Large intestine (tissue), 3 donors: ENCODE results near the gene NFXL1. TPM values are rescaled to one million over a fixed set of nuclear protein-coding genes. Genes with fewer than 3 reads are reported as not detected.

Experiments
- DNase-seq, 2 donors: peaks; one replicate each; pipeline versions ENCODE4 v3.0.0 to v3.0.0-alpha.2; 2013
- H3K27ac ChIP-seq: one replicate; pipeline ENCODE4 v1.5.1; 2013; ENCODE audit warnings: low read length
- H3K27me3 ChIP-seq: 2 replicates; pipeline ENCODE4 v1.6.1; 2013; ENCODE audit warnings: low read length; ENCODE audit not compliant: control insufficient read depth, insufficient read depth
- H3K36me3 ChIP-seq: 2 replicates; pipeline ENCODE4 v1.6.1; 2013; ENCODE audit warnings: low read length; ENCODE audit not compliant: control insufficient read depth, insufficient read depth
- H3K4me1 ChIP-seq: one replicate; pipeline ENCODE4 v1.6.1; 2013; ENCODE audit warnings: low read length; ENCODE audit not compliant: control insufficient read depth, insufficient read depth
- H3K4me3 ChIP-seq: one replicate; pipeline ENCODE4 v1.5.1; 2013; ENCODE audit warnings: low read length
- H3K9me3 ChIP-seq: one replicate; pipeline ENCODE4 v1.6.1; 2013; ENCODE audit warnings: mild to moderate bottlenecking, low read depth, low read length, moderate library complexity; ENCODE audit not compliant: control insufficient read depth
- WGBS: methylation state at CpG from one replicate; pipeline ENCODE4 v1.1.5; 2013; ENCODE audit warnings: low lambda C conversion rate; ENCODE audit not compliant: insufficient coverage; 5-methylcytosine and 5-hydroxymethylcytosine counted together
- polyA plus RNA-seq: library from polyadenylated mRNA; unstranded; fragments of 120-200 nt; gene quantifications from one replicate; pipeline ENCODE4 v1.2.1, GENCODE V29; 2013

Gene NFXL1
- polyA plus RNA-seq, 1 donor, result 15.0 TPM

DNA sequence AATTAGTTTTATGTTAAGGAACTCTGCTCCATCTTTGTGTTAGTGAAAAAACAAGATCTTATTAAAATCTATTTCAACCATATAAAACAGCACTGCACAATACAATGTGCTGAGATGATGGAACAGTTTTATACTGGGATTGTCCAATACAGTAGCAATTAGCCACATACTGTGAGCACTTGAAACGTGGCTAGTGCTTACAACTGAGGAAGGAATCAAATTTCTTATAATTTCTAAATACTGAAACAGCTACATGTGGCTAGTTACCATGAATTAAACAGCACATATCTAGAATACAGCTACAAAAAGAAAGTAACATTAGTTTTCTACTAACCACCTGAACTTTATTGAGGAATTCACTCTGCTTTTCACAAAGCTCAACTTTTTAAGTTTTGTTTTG, 14.7 kb downstream of the NFXL1 start:
- H3K4me1 ChIP-seq, result no peaks in the 10 kb centered on the region
- no peak overlapping the region for H3K4me3 ChIP-seq
- DNase-seq, result no peak
- no peaks in the 10 kb centered on the region for H3K27me3 ChIP-seq
- H3K27ac ChIP-seq, result no peak overlapping the region
- peaks cover 54% of the 10 kb centered on the region for H3K36me3 ChIP-seq
- no peaks in the 10 kb centered on the region for H3K9me3 ChIP-seq
- WGBS, result no CpG with 5 or more reads among the region's 1 CpG

DNA sequence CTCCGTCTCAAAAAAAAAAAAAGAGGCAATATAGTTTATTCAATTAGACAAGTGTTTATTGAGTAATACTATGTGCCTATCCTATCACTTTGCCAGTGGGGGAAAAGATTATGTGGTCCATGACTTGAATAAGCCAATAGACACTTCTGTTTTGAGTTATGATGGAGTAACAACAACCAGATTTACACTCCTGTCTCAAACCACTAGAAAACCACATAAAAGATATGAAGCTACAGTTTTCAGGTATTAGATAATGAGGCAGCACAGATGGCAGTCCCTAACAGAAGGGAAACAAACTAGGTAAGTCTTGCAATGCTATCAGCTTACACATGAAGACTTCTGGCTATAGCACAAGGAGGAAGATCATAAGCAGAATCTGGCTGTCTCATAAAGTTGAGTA, 22.5 kb downstream of the NFXL1 start:
- H3K4me3 ChIP-seq, result no peak overlapping the region
- no peaks in the 10 kb centered on the region for H3K9me3 ChIP-seq
- no peak overlapping the region for H3K27ac ChIP-seq
- H3K36me3 ChIP-seq, result peaks cover 52% of the 10 kb centered on the region
- no peaks in the 10 kb centered on the region for H3K27me3 ChIP-seq
- DNase-seq, result no peak
- WGBS, result no CpG with 5 or more reads among the region's 1 CpG
- H3K4me1 ChIP-seq, result no peaks in the 10 kb centered on the region

DNA sequence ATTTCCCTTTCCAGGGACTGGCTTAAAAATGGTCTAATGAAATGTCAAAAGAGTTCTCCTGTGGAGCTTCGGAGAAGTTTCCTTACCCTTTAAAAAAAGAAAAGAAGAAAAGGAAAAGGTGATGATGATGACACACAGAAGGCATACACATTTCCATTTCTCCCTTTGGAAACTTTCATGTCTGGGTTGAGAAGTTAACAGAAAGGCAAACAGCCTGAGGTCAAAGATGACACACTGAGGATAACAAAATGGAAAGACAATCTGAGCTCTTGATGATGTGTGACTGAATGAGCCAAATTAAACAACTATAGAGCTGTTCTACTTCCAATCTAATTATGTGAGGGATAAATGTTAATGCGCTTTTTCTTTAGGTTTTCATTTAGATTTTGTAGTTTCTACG, 32.2 kb downstream of the NFXL1 start:
- Histone ChIP-seq H3K4me3 (no peak overlapping the region), H3K9me3 (no peaks in the 10 kb centered on the region), H3K27me3 (no peaks in the 10 kb centered on the region), H3K36me3 (peaks cover 29% of the 10 kb centered on the region), H3K4me1 (no peaks in the 10 kb centered on the region), H3K27ac (no peak overlapping the region)
- WGBS, result 100% methylated on average over 1 of the region's 3 CpGs
- no peak for DNase-seq

DNA sequence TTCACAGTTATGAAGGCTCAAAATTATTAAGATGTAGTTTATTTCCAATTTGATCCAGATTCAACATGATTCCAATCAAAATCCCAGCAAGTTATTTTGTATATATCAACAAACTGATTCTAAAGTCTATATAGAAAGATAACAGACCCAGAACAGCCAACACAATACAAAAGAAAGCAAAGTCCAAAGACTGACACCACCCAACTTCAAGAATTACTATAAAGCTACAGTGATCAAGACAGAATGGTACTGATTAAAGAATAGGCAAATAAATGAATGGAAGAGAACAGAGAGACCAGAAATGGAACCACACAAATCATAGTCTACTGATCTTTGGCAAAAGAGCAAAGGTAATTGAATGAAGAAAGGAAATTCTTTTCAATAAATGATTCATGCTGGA, 34.9 kb downstream of the NFXL1 start:
- Histone ChIP-seq H3K4me1 (no peaks in the 10 kb centered on the region), H3K27me3 (no peaks in the 10 kb centered on the region), H3K9me3 (no peaks in the 10 kb centered on the region), H3K36me3 (peaks cover 30% of the 10 kb centered on the region), H3K27ac (no peak overlapping the region), H3K4me3 (no peak overlapping the region)
- peak in 1 of 2 donors; percentile 15 for DNase-seq

- H3K9me3 ChIP-seq, result no peaks in the 10 kb centered on the region
- no peaks in the 10 kb centered on the region for H3K4me1 ChIP-seq
- H3K27ac ChIP-seq, result no peak overlapping the region
- no peak overlapping the region for H3K4me3 ChIP-seq
- H3K27me3 ChIP-seq, result no peaks in the 10 kb centered on the region
- H3K36me3 ChIP-seq, result peaks cover 42% of the 10 kb centered on the region
- no peak for DNase-seq
- 83% methylated on average over 1 of the region's 3 CpGs for WGBS
Observed at GRCh38 chr4:47876784-47877546, 37.4 kb downstream of the NFXL1 start.

GRCh38 chr4:47876310-47876709, 38.1 kb downstream of the NFXL1 start:
- no peak overlapping the region for H3K27ac ChIP-seq
- no peak for DNase-seq
- H3K36me3 ChIP-seq, result peaks cover 43% of the 10 kb centered on the region

GRCh38 chr4:47873877-47874541, 40.4 kb downstream of the NFXL1 start:
- Histone ChIP-seq H3K4me1 (no peaks in the 10 kb centered on the region), H3K9me3 (no peaks in the 10 kb centered on the region), H3K4me3 (no peak overlapping the region), H3K27ac (no peak overlapping the region), H3K27me3 (no peaks in the 10 kb centered on the region), H3K36me3 (peaks cover 44% of the 10 kb centered on the region)
- WGBS, result 100% methylated on average over 2 of the region's 3 CpGs
- DNase-seq, result no peak

More at GRCh38 chr4:47876310-47876709, 38.1 kb downstream of the NFXL1 start:
- Histone ChIP-seq H3K4me3 (no peak overlapping the region), H3K9me3 (no peaks in the 10 kb centered on the region), H3K4me1 (no peaks in the 10 kb centered on the region), H3K27me3 (no peaks in the 10 kb centered on the region)

DNA sequence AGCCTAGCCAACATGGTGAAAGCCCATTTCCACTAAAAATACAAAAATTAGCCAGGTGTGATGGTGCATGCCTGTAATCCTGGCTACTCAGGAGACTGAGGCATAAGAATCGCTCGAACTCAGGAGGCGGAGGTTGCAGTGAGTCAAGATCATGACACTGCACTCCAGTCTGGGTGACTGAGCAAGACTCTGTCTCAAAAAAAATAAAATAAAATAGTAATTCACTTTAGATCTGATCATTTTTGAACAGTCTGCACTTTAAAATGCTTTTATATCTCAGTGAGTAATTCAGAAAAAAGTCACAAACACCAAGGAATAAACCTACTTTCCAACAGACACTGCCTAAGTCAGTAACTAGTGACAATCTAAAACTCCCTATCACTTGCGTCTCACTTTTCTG, 50.9 kb downstream of the NFXL1 start:
- Histone ChIP-seq H3K27me3 (no peaks in the 10 kb centered on the region), H3K4me3 (no peak overlapping the region), H3K9me3 (no peaks in the 10 kb centered on the region), H3K27ac (no peak overlapping the region), H3K36me3 (peaks cover 16% of the 10 kb centered on the region), H3K4me1 (no peaks in the 10 kb centered on the region)
- 0% methylated on average over 1 of the region's 4 CpGs for WGBS
- DNase-seq, result no peak

GRCh38 chr4:47862297-47862696, 52.1 kb downstream of the NFXL1 start:
- no CpG with 5 or more reads among the region's 3 CpGs for WGBS
- no peak for DNase-seq

GRCh38 chr4:47860305-47860704, 54.1 kb downstream of the NFXL1 start:
- 100% methylated on average over 1 of the region's 1 CpG for WGBS
- Histone ChIP-seq H3K27ac (no peak overlapping the region), H3K27me3 (no peaks in the 10 kb centered on the region)

More at GRCh38 chr4:47862297-47862696, 52.1 kb downstream of the NFXL1 start:
- peaks cover 16% of the 10 kb centered on the region for H3K36me3 ChIP-seq
- H3K4me1 ChIP-seq, result no peaks in the 10 kb centered on the region
- H3K27ac ChIP-seq, result no peak overlapping the region
- no peak overlapping the region for H3K4me3 ChIP-seq
- H3K27me3 ChIP-seq, result no peaks in the 10 kb centered on the region
- no peaks in the 10 kb centered on the region for H3K9me3 ChIP-seq

DNA sequence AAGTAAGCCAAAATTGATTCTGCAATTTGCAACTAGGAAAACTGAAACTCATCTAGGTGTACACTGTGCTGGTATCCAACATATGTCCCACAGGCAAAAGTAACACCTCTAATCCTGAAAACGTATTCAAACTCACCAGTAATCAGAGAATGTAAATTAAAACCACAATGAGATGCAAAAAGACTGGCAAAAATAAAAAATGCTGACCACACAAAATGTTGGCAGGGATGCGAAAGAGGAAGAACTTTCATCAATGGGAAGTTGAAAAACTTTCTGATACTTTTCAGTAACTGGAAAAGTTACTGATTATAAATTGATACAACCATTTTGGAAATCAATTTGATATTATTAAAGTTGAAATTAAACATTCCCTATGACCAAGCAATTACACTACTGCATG, 56.4 kb downstream of the NFXL1 start:
- peaks cover 12% of the 10 kb centered on the region for H3K36me3 ChIP-seq
- H3K4me3 ChIP-seq, result no peak overlapping the region
- H3K9me3 ChIP-seq, result no peaks in the 10 kb centered on the region
- H3K27me3 ChIP-seq, result no peaks in the 10 kb centered on the region
- 100% methylated on average over 2 of the region's 2 CpGs for WGBS
- DNase-seq, result no peak
- H3K27ac ChIP-seq, result no peak overlapping the region
- no peaks in the 10 kb centered on the region for H3K4me1 ChIP-seq

More at GRCh38 chr4:47860305-47860704, 54.1 kb downstream of the NFXL1 start:
- peaks cover 12% of the 10 kb centered on the region for H3K36me3 ChIP-seq
- no peak for DNase-seq
- no peaks in the 10 kb centered on the region for H3K9me3 ChIP-seq
- H3K4me3 ChIP-seq, result no peak overlapping the region
- no peaks in the 10 kb centered on the region for H3K4me1 ChIP-seq
